Stimulated activated CD8-positive, alpha-beta memory T cell treated with anti-CD3 and anti-CD28 coated beads, Interleukin-7, amount 100 ng/mL, for 4 hours (primary cell): ENCODE results near the gene EXOC3L4.

Experiments
- DNase-seq, 2 donors: peaks; one replicate each; pipeline ENCODE4 v3.0.0-alpha.2; 2020; ENCODE audit warnings: low read depth in 2 of 2

The EXOC3L4 gene

DNA sequence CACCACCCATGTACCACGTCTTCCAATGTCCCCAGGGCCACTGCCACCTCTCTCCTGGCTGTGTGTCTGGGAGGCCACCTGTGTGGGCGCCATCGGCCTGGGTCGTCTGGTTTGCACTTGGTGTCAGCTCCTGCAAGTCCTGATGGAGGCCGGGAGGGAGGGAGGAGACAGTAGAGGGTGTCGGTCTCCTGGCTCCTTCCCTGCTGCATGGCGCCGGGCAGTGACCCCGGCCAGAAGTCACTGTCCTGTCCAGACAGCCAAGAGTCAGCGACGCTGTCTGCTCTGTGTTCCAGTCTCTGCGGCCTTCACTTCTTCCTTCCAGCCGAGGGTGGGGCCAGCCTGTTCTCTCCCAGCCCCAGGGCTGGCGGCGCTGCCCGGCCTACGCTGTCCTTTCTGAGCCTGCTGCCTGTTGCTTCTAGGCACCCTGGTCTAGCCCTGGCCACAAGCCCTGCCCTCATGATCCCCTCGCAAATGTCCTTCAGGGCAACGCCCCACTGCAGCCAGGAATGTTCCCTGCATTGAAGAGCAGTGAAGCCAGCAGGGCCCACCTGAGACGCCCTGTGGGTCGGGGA lies 23.5 kb upstream of the EXOC3L4 start:
- no peak for DNase-seq

DNA sequence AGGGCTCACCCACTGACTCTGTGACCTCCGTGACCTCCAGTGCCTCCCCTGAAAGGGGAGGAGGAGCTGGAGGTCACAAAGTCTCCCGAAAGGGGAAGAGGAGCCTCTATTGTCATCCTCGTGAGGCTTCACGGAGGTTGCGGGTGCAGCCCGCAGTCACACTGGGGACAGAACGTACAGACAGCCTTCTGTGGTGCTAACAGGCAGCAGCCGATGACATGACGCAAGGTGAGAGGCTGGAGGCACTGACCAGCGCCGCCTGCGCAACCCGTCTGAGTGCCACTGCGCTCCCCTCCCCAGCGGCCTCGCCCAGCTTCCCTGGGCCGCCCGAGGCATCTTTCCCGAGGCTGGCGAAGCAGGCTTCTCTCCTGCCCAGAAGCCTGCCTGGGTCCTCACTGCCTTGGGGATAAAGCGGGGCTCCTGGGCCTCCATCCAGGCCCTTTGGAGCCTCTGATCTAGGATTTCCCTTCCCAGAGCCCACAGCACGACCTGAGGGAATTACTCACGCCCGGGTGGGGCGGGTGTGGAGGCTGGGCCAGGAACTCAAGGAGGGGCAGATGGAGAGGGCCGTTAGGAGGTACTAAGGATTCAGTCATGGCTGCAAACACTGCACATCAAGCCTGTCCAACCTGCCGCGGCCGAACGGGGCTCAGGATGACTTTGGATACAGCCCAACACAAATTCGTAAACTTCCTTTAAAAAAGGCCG lies 22.8 kb upstream of the EXOC3L4 start:
- no peak for DNase-seq

- DNase-seq = no peak
Observed at GRCh38 chr14:103072595-103073366, 21.7 kb upstream of the EXOC3L4 start.

DNA sequence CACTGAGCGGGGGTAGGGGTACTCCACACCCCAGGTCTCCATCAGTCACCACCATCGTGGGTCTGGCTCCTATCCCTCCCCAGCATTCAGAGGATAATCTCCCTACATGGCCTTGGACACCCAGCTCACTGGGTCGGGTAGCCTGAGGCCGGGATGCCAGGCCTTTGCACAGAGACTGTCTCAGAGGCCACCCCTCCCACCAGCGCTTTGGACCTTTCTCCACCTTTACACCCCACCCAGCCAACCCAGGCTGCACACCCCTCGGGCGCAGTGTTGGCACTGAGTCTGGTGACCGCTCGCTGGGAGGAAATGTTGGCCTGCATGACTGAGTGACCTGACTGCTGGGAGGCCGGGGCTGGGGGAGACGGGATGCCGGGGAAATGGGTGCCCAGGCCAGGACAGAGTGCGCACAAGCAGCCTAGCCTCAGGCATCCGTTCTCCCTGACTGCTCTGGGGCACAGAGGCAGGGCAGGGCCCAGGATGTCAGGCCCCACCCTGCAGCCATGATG lies 21.1 kb upstream of the EXOC3L4 start:
- no peak for DNase-seq

- no peak for DNase-seq
Observed at GRCh38 chr14:103073876-103074728, 20.4 kb upstream of the EXOC3L4 start.

DNA sequence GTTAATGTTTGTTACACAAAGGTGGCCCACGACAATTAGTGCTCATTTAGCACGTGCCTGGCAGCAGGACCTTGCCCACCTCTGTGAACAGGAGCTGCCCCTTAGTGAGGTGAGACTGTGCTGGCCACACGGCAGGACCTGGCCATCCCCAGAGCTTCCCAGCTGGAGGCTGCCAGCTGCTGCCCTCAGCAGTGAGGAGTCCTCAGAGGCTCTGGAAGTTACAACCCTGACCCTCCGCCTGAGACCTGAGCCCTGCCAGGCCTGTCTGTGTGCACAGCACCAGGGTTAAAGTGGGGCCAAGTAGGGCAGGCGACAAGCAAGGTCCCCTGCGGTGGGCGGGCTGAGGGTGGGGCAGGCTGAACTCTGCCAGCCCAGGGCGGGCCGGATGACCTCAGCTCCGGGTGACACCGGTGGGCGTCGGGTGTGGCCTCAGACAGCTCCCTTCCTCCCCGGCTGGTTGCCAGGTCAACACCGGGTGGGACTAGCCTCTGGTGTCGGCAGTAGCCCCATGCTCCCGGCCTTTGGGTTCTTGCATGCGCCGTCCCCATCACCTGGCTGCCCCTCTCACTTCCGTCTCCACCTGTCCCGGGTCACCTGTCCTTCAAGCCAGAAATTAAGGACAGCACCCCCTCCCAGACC lies 19.7 kb upstream of the EXOC3L4 start:
- peak in 1 of 2 donors; percentile 23 for DNase-seq

GRCh38 chr14:103078420-103078749 lies 16.1 kb upstream of the EXOC3L4 start:
- peak; percentile 61 to 70 for DNase-seq

DNA sequence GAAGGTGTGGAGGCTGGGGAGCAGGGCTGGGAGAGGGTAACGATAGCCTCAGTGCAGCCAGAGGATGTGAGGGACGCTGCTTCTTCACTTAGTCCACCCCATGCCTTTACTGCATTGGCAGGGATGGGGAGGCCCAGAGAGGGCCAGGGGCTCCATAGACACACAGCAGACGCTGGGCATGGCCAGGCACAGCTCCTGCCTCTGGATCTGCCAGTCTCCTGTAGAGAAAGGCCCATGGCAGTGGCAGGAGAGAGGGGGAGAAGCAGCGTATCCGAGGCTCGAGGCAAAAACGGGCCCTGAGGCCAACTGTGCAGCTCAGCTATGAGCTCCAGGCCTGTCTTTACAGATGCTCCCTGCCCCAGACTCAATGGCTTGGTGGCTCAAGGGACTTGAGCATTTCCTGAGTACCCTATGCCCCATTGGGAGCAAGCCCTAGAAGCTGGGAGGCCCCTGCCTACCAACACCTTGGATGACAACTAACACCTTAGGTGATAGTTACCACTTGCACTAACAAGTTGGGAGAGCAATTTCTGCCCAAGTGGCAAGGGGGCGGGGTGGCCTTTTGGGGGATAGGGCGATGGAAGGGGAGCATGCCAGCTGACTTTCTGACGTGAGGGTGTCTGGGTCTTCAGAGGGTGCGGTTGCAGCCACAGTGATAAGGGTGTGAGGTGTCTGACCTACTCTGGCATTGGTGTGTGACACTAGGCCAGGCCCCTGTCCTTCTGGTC lies 15.5 kb upstream of the EXOC3L4 start:
- no peak for DNase-seq

GRCh38 chr14:103081951-103082350 lies 12.6 kb upstream of the EXOC3L4 start:
- DNase-seq = no peak

GRCh38 chr14:103084021-103084919 lies 10.3 kb upstream of the EXOC3L4 start, which contains the start of gene LBHD2:
LBHD2 (plus strand) TSS chr14:103084210; CDS start chr14:103086013, 1,803 bp downstream.
- DNase-seq = no peak

- DNase-seq = no peak
Observed at GRCh38 chr14:103085106-103086091, 9.1 kb upstream of the EXOC3L4 start.

DNA sequence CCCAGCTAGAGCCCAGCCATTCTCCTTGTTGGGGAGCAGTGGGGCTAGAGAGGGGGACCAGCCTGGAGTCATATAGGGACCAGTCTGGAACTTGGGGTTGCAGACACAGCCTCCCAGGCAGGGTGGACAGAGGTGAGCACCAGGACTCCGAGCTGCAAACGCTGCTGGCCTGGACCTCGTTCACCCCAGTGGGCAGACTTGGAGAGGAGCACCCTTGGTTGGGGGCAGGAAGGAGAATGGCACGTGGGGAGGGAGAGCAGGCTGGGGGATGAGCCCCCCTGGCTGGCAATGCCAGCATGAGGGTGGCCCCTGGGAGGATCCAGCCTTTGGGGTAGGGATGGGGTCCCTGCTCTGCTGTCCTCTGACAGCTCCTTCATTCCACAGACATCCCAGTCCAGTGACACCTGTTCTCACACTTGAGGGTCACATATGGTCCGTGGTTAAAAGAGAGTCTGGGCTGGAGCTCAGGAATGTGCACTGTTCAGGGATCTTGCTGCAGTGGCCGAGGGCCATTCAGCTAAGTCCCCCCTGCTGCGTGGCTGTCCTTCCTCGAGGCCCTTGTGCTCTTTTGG lies 7.7 kb upstream of the EXOC3L4 start:
- no peak for DNase-seq

GRCh38 chr14:103087343-103087835 lies 7.1 kb upstream of the EXOC3L4 start:
- no peak for DNase-seq

- DNase-seq = no peak
Observed at GRCh38 chr14:103088921-103089320, 5.6 kb upstream of the EXOC3L4 start.

- no peak for DNase-seq
Observed at GRCh38 chr14:103089386-103090335, 4.9 kb upstream of the EXOC3L4 start.

GRCh38 chr14:103090481-103091020 lies 4.0 kb upstream of the EXOC3L4 start:
- no peak for DNase-seq
